Head of caudate nucleus (tissue), 42 donors: ENCODE data around the gene RILP.

Experiments used
- DNase-seq, 42 donors: peaks; one replicate each; pipeline versions ENCODE4 v3.0.0 to v3.0.0-alpha.2; 2020 to 2021; ENCODE audit warnings: mixed read lengths in 7 of 42
- intact Hi-C: fragments of 100-400 bp; cut with DNase I; formaldehyde crosslinking; loops from one replicate; pipeline ENCODE4 v1.15.0; 2022

The RILP gene

GRCh38 chr17:1635675-1636465 is 13.8 kb downstream of the RILP start:
- no peak for DNase-seq
- intact Hi-C loops = no loop called here

- DNase-seq = no peak
These were observed 14.6 kb downstream of the RILP start for GRCh38 chr17:1634841-1635650.

GRCh38 chr17:1630662-1631061 is 19.0 kb downstream of the RILP start:
- intact Hi-C loops = no loop called here
- no peak for DNase-seq

More at GRCh38 chr17:1634841-1635650, 14.6 kb downstream of the RILP start:
- intact Hi-C loops = no loop called here

- intact Hi-C loops = loop anchor here (5.0 kb wide), 1 partner anchor 52 kb away; no protein-coding TSS in a partner anchor
- DNase-seq = peak in 36 of 42 donors; percentile 28 to 77 (median 58)
These were observed 20.0 kb downstream of the RILP start for GRCh38 chr17:1629504-1630310.

GRCh38 chr17:1628856-1629503 is 20.7 kb downstream of the RILP start:
- DNase-seq = peak; percentile 94 to 99 (median 97)
- intact Hi-C loops = loop anchor here (5.0 kb wide), 1 partner anchor 52 kb away; no protein-coding TSS in a partner anchor

GRCh38 chr17:1627982-1628855 is 21.4 kb downstream of the RILP start, which contains the start of gene SLC43A2:
Gene SLC43A2, minus strand, starts transcription at chr17:1628834. Its CDS starts 960 bp downstream, at chr17:1627874.
- peak; percentile 79 to 96 (median 90) for DNase-seq
- intact Hi-C loops = loop anchor here (5.0 kb wide), 1 partner anchor 51 kb away; no protein-coding TSS in a partner anchor

GRCh38 chr17:1627182-1627981 is 22.3 kb downstream of the RILP start:
- peak in 13 of 42 donors; percentile 17 to 61 (median 38) for DNase-seq
- intact Hi-C loops = loop anchor here (5.0 kb wide), 1 partner anchor 50 kb away; no protein-coding TSS in a partner anchor

- no peak for DNase-seq
- intact Hi-C loops = loop anchor here (5.0 kb wide), 1 partner anchor 49 kb away; no protein-coding TSS in a partner anchor
These were observed 23.3 kb downstream of the RILP start for GRCh38 chr17:1626333-1626732.

- no peak for DNase-seq
- intact Hi-C loops = loop anchor here (5.0 kb wide), 1 partner anchor 48 kb away; no protein-coding TSS in a partner anchor
These were observed 24.1 kb downstream of the RILP start for GRCh38 chr17:1625581-1625980.

GRCh38 chr17:1625053-1625452 is 24.6 kb downstream of the RILP start:
- intact Hi-C loops = loop anchor here (5.0 kb wide), 1 partner anchor 48 kb away; no protein-coding TSS in a partner anchor
- DNase-seq = no peak

- intact Hi-C loops = loop anchor here (5.0 kb wide), 1 partner anchor 47 kb away; no protein-coding TSS in a partner anchor
- DNase-seq = no peak
These were observed 25.0 kb downstream of the RILP start for GRCh38 chr17:1624650-1625049.

GRCh38 chr17:1623057-1623630 is 26.5 kb downstream of the RILP start:
- intact Hi-C loops = no loop called here
- DNase-seq = no peak

- no peak for DNase-seq
- intact Hi-C loops = no loop called here
These were observed 28.3 kb downstream of the RILP start for GRCh38 chr17:1621273-1621954.

- intact Hi-C loops = no loop called here
- no peak for DNase-seq
These were observed 29.2 kb downstream of the RILP start for GRCh38 chr17:1620486-1620885.

- no peak for DNase-seq
- intact Hi-C loops = no loop called here
These were observed 32.0 kb downstream of the RILP start for GRCh38 chr17:1617620-1618174.
